ENCODE results near the gene MARCHF2.

Gene MARCHF2

DNA sequence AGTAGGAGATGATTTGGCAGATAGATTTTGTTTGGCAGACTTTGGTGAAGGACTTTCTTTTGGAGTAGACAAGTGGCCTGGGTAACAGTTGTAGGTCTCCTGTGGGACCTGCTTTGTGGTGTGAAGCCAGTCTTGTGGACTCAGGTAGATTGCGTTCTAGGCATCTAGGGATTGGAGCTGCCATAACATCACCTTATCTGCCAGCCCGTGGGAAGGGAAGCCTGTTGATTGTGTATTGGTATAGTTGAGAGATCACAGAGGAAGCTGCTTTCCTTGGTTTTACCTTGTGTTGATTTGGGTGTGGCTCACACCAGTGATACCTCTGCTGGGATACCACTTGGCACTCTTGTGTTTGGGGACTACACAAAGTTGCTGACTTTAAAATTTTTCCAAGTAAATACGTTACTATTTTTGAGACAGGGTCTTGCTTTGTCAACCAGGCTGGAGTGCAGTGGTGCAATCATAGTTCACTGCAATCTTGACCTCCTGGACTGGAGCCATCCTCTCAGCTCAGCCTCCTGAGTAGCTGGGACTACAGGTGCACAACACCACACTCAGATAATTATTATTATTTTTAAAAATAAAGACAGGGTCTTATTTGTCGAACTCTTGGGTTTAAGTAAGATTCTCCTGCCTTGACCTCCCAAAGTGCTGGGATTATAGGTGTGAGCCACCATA lies 39.5 kb downstream of the MARCHF2 start:
- Histone ChIP-seq H3K4me1 (ENCODE audit: insufficient read depth, poor library complexity, severe bottlenecking) (peaks cover 26% of the 10 kb centered on the region), H3K27me3 (ENCODE audit: insufficient read depth, poor library complexity, severe bottlenecking) (no peaks in the 10 kb centered on the region), H3K4me3 (ENCODE audit: severe bottlenecking) (no peak overlapping the region), H3K36me3 (ENCODE audit: low read depth) (peaks cover 74% of the 10 kb centered on the region), H3K9me3 (ENCODE audit: severe bottlenecking) (no peaks in the 10 kb centered on the region), H3K27ac (ENCODE audit: poor library complexity, severe bottlenecking) (no peak overlapping the region)
- no peak for DNase-seq (ENCODE audit: low spot score)
- ATAC-seq (ENCODE audit: low read depth) = no peak
- TF ChIP-seq, protein P1, sequence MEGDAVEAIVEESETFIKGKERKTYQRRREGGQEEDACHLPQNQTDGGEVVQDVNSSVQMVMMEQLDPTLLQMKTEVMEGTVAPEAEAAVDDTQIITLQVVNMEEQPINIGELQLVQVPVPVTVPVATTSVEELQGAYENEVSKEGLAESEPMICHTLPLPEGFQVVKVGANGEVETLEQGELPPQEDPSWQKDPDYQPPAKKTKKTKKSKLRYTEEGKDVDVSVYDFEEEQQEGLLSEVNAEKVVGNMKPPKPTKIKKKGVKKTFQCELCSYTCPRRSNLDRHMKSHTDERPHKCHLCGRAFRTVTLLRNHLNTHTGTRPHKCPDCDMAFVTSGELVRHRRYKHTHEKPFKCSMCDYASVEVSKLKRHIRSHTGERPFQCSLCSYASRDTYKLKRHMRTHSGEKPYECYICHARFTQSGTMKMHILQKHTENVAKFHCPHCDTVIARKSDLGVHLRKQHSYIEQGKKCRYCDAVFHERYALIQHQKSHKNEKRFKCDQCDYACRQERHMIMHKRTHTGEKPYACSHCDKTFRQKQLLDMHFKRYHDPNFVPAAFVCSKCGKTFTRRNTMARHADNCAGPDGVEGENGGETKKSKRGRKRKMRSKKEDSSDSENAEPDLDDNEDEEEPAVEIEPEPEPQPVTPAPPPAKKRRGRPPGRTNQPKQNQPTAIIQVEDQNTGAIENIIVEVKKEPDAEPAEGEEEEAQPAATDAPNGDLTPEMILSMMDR (IDR thresholded peaks at IDR 0.05; ENCODE audit: poor library complexity, severe bottlenecking) = no peak

DNA sequence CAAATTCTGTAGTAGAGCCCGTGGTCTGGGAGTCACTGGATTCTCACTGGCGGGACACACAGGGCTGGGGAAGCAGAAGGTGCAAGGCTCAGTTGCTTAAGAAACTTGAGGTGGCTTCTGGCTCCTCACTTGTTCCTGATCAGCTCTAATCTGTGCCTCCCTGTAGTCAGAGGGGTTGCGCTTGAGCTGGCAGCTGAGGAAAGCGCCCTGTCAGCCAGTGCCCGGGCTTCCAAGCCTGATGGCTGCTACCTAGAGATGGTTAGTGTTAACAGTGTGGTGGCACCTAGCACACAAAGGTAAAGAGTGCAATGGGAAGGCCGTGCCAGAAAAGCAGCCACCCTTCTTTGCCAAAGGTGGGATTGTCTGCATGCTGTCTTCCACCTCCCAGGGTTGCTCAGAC lies 40.5 kb downstream of the MARCHF2 start:
- ATAC-seq (ENCODE audit: low read depth) (no peak), DNase-seq (ENCODE audit: low spot score) (no peak)
- Histone ChIP-seq H3K4me3 (ENCODE audit: severe bottlenecking) (no peak overlapping the region), H3K27me3 (ENCODE audit: insufficient read depth, poor library complexity, severe bottlenecking) (no peaks in the 10 kb centered on the region), H3K27ac (ENCODE audit: poor library complexity, severe bottlenecking) (no peak overlapping the region), H3K4me1 (ENCODE audit: insufficient read depth, poor library complexity, severe bottlenecking) (peaks cover 30% of the 10 kb centered on the region), H3K36me3 (ENCODE audit: low read depth) (peaks cover 73% of the 10 kb centered on the region), H3K9me3 (ENCODE audit: severe bottlenecking) (no peaks in the 10 kb centered on the region)
- TF ChIP-seq, protein P1 (IDR thresholded peaks at IDR 0.05; ENCODE audit: poor library complexity, severe bottlenecking) = no peak

DNA sequence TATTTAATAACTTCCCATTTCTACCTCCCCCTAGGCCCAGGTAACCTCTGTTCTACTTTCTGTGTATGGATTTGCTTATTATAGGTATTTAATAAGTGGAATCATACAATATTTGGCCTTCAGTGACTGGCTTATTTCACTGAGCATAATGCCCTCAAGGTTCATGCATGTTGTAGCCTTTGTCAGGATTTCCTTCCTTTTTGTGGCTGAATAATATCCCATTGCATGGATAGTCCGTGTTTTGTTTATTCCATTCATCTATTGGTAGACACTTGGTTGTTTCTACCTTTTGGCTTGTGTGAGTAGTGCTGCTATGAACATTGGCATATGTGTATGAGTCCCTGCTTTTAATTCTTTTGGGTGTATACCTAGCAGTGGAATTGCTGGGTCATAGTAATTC lies 41.1 kb downstream of the MARCHF2 start:
- DNase-seq (ENCODE audit: low spot score) = no peak
- H3K36me3 ChIP-seq (ENCODE audit: low read depth) = peaks cover 74% of the 10 kb centered on the region
- H3K27me3 ChIP-seq (ENCODE audit: insufficient read depth, poor library complexity, severe bottlenecking) = no peaks in the 10 kb centered on the region
- H3K9me3 ChIP-seq (ENCODE audit: severe bottlenecking) = no peaks in the 10 kb centered on the region
- peaks cover 36% of the 10 kb centered on the region for H3K4me1 ChIP-seq (ENCODE audit: insufficient read depth, poor library complexity, severe bottlenecking)
- TF ChIP-seq, protein P1 (IDR thresholded peaks at IDR 0.05; ENCODE audit: poor library complexity, severe bottlenecking) = no peak
- ATAC-seq (ENCODE audit: low read depth) = no peak
- H3K27ac ChIP-seq (ENCODE audit: poor library complexity, severe bottlenecking) = no peak overlapping the region
- no peak overlapping the region for H3K4me3 ChIP-seq (ENCODE audit: severe bottlenecking)

DNA sequence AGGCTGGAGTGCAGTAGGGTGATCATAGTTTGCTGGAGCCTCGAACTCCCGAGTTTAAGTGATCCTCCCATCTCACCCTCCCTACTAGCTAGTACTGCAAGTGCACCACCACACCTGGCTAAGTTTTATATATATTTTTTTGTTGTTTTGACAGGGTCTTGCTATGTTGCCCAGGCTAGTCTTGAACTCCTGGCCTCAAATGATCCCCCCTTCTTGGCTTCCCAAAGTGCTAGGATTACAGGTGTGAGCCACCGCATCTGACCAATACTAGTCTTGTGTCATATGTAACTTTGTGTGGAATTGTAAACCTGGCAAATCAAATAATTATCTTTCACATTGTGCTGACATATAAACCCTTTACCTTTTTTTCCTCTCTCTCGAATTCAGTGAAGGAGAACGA lies 41.9 kb downstream of the MARCHF2 start:
- no peaks in the 10 kb centered on the region for H3K27me3 ChIP-seq (ENCODE audit: insufficient read depth, poor library complexity, severe bottlenecking)
- ATAC-seq (ENCODE audit: low read depth) (no peak), DNase-seq (ENCODE audit: low spot score) (no peak)
- H3K4me3 ChIP-seq (ENCODE audit: severe bottlenecking) = no peak overlapping the region
- no peak overlapping the region for H3K27ac ChIP-seq (ENCODE audit: poor library complexity, severe bottlenecking)
- no peaks in the 10 kb centered on the region for H3K9me3 ChIP-seq (ENCODE audit: severe bottlenecking)
- peaks cover 44% of the 10 kb centered on the region for H3K4me1 ChIP-seq (ENCODE audit: insufficient read depth, poor library complexity, severe bottlenecking)
- TF ChIP-seq, protein P1 (IDR thresholded peaks at IDR 0.05; ENCODE audit: poor library complexity, severe bottlenecking) = no peak
- H3K36me3 ChIP-seq (ENCODE audit: low read depth) = peaks cover 80% of the 10 kb centered on the region

DNA sequence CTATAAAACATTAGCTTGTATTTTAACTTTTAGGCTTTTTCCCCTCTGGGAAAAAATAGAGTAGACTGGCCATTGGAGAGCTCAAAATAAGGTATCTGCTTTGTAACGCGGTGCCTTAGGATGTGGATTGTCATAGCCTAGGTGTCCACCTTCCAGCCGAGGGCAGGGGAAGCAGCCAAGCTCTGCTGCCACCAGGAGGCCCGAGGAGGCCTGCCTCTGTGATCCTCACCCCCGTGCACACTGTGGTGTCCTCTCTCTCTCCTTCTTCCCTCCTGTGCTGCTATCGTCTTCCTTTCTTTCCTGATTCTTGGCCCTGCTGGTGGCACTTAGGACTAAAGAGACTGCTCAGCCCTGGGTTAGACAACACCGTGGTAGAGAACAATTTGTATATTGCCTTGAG lies 43.0 kb downstream of the MARCHF2 start:
- Histone ChIP-seq H3K27ac (ENCODE audit: poor library complexity, severe bottlenecking) (no peak overlapping the region), H3K36me3 (ENCODE audit: low read depth) (peaks cover 85% of the 10 kb centered on the region), H3K27me3 (ENCODE audit: insufficient read depth, poor library complexity, severe bottlenecking) (no peaks in the 10 kb centered on the region), H3K4me3 (ENCODE audit: severe bottlenecking) (no peak overlapping the region), H3K9me3 (ENCODE audit: severe bottlenecking) (no peaks in the 10 kb centered on the region), H3K4me1 (ENCODE audit: insufficient read depth, poor library complexity, severe bottlenecking) (peaks cover 45% of the 10 kb centered on the region)
- TF ChIP-seq, protein P1 (IDR thresholded peaks at IDR 0.05; ENCODE audit: poor library complexity, severe bottlenecking) = no peak
- no peak for DNase-seq (ENCODE audit: low spot score)
- no peak for ATAC-seq (ENCODE audit: low read depth)
